ENCODE measurements around the gene SLC16A7.

The SLC16A7 gene

GRCh38 chr12:59672273-59672672, 76.4 kb downstream of the SLC16A7 start:
- no peak for DNase-seq

DNA sequence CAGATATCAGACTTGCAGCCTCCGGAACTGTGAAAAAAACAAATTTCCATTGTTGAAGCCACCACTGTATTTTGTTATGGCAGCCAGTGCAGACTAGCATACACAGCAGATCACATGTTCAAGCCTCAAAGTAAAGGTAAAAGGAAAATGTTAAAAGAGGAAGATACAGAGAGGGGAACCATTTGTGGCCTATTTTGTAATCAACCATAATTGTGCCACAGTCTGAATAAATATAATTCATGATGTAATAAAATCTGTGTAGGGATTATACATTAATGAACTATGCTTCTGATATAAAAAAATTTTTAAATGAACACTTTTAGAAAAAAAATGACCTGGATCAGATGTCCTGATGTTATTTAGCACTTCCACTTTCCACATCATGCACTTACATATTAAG, 79.6 kb downstream of the SLC16A7 start:
- no peak for DNase-seq

GRCh38 chr12:59677857-59678256, 82.0 kb downstream of the SLC16A7 start:
- DNase-seq = no peak

GRCh38 chr12:59678759-59679411, 83.1 kb downstream of the SLC16A7 start:
- DNase-seq = no peak

DNA sequence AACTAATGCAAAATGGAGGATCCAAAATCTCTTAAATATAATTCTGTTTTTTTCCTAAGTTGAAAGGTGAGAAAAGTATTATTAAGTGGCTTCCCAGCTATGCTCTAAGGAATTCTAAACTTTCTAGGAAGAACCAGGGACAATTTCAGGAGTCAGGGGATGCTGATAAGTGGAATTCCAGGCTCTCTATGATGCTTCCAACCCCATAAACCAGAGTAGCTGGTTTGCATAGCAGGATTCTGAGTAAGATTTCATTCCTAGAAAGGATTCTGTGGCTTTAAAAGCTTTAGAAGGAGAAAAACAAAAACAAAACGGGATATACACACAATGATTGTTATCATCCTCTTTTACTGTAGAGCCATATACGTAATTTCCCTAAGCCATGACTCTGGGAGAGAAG, 93.9 kb downstream of the SLC16A7 start:
- no peak for DNase-seq

- DNase-seq = no peak
Measured at GRCh38 chr12:59695379-59695778, 99.5 kb downstream of the SLC16A7 start.

DNA sequence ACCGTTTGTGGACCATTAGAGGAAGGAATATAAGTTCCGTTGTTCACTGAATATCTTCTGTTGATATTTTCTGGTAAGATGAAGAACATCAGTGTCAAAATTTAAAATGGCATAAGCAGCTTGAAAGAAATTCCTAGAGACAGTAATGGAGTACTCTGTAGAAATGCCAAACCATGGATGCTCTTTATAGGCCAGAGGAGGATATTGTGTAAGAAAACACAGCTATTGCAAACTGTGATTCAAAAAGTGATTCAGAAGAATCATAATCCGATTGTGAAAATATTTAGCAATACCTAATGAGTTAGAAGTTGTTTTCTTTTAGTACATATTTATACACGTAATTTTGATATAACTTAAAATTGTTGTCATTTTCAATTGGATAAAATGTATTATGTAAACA, 102.8 kb downstream of the SLC16A7 start:
- no peak for DNase-seq

DNA sequence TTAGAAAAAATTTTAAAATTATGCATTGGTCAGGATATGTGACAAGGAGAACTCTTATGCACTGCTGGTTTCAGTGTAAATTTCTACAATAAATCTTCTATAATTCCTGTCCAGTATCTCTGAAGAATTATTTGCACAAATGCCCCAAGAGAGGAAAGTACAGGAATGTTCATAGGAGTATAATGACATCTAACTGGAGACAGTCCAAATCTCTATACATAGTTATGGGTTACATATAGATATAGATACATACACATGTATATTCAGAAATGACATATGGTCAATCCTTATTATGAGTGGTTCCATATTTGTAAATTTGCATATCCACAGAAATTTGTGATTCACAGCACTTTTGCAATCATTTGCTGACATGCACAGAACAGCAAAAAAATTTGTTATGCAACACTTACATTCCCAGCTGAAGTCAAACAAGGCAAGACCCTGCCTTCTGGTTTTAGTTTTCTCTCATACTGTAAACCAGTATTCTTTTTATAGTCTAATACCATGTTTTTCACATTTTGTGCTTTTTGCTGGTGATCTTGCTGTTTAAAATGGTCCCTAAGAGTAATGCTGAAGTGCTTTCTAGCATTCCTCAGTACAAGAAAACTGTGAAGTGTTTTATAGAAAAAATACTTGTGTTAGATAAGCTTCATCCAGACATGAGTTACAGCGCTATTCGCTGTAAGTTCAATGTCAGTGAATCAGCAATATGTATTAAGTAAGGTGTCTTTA, 103.8 kb downstream of the SLC16A7 start:
- no peak for DNase-seq

DNA sequence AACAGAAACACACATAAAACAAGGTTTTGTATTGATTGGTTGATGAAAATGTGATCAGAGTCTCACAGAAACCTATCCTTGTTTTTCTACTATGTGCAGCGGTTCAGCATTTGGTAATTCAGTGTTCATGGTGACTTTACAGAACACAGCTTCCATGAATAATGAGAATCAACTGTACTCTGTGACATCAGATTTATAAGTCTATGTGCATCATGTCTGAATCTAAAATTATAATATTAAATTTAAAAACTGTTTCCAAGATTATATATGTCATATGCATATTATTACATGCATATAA, 104.3 kb downstream of the SLC16A7 start:
- DNase-seq = no peak

DNA sequence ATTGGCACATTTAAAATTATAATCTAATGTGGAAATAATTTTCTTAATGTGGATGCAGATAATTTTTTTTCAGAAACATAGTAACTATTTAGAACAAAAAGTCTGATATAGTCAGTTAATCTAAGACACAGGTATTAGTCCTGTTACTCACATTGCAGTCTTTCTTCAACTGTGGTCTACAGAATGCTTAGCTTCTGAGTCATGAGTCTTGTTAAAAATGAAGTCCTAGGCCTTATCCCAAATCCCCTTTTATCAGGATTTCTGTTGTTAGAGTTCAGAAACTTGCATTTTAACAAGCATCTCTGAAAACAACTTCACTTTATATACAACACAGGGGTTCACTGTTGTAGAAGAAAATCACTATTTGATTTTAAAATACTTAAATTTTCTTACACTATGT, 112.2 kb downstream of the SLC16A7 start:
- DNase-seq = no peak

GRCh38 chr12:59708484-59708883, 112.7 kb downstream of the SLC16A7 start:
- DNase-seq = peak; percentile 94

DNA sequence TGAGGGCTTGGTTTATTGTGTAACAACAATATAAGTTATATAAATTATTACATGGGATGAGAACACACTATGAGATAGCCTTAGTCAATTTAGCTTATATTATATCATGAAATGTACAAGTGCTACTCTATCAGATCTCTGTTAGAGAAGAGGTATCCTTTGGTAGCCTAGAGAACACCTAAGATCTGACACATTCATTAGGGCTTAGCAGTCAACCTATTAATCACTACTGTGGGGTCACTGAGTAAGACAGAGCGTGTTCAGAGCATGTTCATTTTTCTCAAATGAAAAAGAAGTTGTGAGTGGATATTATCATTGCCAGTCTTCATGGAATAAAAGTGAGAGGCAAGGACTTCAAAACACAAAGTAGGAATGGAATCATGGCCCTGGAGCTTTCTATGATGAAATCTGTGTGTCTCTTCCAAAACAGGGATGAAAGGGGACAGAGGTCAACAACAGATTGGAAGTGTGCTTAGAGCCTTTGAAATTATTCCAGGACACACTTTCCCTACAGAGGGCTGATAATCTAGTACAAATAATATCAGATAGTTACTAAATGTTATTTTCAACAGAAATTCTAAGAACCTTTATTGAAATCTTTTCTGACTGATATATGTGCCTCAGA, 114.3 kb downstream of the SLC16A7 start:
- no peak for DNase-seq

- no peak for DNase-seq
Measured at GRCh38 chr12:59710964-59711363, 115.1 kb downstream of the SLC16A7 start.

GRCh38 chr12:59715434-59715833, 119.6 kb downstream of the SLC16A7 start:
- no peak for DNase-seq

- no peak for DNase-seq
Measured at GRCh38 chr12:59716043-59716442, 120.2 kb downstream of the SLC16A7 start.

GRCh38 chr12:59717436-59717835, 121.6 kb downstream of the SLC16A7 start:
- DNase-seq = no peak

- no peak for DNase-seq
Measured at GRCh38 chr12:59719701-59720100, 123.9 kb downstream of the SLC16A7 start.

DNA sequence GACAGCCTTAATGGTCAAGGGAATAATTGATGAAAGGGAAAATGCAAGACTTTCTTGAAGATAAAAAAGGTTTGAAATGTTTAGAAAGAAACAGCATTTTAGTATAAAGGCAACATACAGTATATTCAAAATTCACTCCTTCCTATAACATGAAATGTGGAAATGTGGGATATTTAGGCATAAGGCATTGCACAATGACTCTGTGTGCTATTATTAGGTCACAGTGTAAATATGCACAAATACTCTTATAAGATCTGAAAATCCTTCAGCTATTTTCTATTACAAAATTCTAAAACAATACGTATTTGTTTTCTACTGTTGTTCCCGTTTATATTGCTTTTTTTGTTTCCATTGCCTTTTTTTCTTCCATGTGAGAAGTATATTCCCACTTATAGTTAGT, 127.7 kb downstream of the SLC16A7 start:
- DNase-seq = no peak

GRCh38 chr12:59724011-59724695, 128.3 kb downstream of the SLC16A7 start:
- no peak for DNase-seq

DNA sequence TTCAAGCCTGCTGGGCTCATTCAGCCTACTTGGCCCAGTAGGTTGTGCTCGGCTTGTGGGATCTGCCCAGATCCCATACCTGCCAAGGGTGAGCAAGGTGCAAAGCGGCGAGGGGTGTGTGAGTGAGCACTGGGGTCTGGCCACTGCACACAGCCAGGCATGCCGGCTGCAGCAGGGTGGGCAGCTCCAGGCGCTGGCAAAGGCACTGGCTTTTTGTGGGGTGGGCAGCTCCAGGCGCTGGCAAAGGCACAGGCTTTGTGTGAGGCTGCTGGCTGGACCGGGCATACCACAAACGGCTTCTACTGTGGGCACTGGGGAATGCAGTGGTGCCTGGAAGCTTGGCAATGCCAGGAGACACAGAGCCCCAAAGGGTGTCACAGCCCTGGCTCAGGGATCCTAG, 137.4 kb downstream of the SLC16A7 start:
- no peak for DNase-seq

DNA sequence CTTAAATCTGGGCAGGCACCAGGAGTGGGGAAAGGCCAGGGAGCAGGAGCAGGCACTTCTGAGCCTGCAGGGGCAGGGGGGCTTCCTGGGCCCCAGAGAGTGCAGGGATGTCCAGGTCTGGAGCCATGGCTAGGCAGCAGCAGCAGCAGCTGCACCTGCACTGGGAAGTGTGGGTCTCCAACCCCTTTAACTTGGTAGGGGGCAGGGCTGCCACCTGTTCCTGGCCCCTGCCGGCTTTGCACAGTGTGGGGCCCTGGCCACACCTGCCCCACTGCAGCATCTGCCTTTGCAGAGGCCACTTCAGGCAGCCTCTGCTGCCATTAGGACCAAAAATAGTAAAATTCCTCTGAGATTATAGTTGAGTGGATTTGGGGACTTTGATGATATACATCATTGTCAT, 138.5 kb downstream of the SLC16A7 start:
- no peak for DNase-seq

DNA sequence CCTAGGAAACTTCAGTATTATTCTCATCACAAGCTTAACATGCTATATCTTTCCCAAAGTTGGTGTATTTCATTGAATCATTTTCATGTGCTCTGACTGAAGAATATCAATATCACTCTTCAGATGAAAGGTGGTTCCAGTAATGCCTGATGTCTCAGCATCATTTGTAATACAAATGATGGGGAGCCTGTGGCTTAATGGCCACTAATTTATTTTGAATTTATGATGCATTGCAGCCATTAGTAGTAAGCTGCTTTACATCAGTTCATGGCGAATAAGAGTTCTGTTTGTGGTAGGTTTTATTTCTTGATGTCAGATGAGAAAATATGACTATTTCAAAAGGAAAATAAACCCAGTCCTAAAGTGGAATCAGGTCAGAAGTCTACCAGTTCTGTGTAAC, 139.4 kb downstream of the SLC16A7 start:
- no peak for DNase-seq

DNA sequence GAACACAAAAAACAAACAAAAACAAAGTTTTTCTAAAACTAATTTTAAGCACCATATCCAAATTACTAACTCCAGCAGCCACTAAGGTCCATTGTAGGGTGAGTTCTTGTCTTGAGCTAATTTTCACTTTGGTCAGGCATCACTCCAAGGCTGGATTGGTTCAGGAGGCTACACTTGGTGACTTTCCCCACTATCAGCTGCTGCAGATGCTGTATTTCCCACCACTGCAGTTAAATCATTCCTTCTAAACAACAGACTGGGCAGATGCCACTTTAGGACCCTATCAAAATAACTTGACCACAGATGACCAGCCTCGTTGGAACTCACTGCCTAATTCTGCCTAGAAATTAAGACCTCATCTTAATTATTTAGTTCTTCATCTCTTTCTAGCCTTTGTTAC, 140.5 kb downstream of the SLC16A7 start:
- DNase-seq = no peak

- DNase-seq = peak; percentile 31
Measured at GRCh38 chr12:59736786-59737185, 141.0 kb downstream of the SLC16A7 start.
